Measurements from ENCODE around the gene CSRP1. TPM values are rescaled to one million over a fixed set of nuclear protein-coding genes. Genes with fewer than 3 reads are reported as not detected.

Gene CSRP1
- total and polyA plus RNA-seq, 9 of the 15 experiments (the other 6 are each of a cell fraction or from before 2014, with no cell fraction given), result 6.8 to 39.4 (median 23.7) TPM

- TF ChIP-seq ATF6 (CRISPR knock-in tag; IDR thresholded peaks at IDR 0.05), result no peak
- TF ChIP-seq ZBTB8A (IDR thresholded peaks at IDR 0.05; ENCODE audit: partially characterized antibody), result no peak
- TF ChIP-seq SMARCA5 (IDR thresholded peaks at IDR 0.05), result no peak
- TF ChIP-seq ZNF354B (CRISPR knock-in tag; IDR thresholded peaks at IDR 0.05), result no peak
- TF ChIP-seq DPF2 (IDR thresholded peaks at IDR 0.05), result no peak
- no peak for TF ChIP-seq NCOA4 (IDR thresholded peaks at IDR 0.05; ENCODE audit: partially characterized antibody)
- TF ChIP-seq NUFIP1 (IDR thresholded peaks at IDR 0.05; ENCODE audit: partially characterized antibody), result no peak
- no peak for TF ChIP-seq ZNF280B (CRISPR knock-in tag; IDR thresholded peaks at IDR 0.05)
- TF ChIP-seq NCOA6 (IDR thresholded peaks at IDR 0.05), result no peak
- no peak for TF ChIP-seq ZFP30 (CRISPR knock-in tag; IDR thresholded peaks at IDR 0.05; ENCODE audit: borderline replicate concordance)
- TF ChIP-seq ARID1B (IDR thresholded peaks at IDR 0.05), result no peak
- TF ChIP-seq MTA3 (IDR thresholded peaks at IDR 0.05; ENCODE audit: borderline replicate concordance), result 0 out of 2 replicates have a peak, but pooled peaks have one; percentile 52
- TF ChIP-seq ZC3H8 (IDR thresholded peaks at IDR 0.05), result no peak
- TF ChIP-seq ZNF318 (IDR thresholded peaks at IDR 0.05; ENCODE audit: borderline replicate concordance in 1 of 2, low read depth in 1 of 2), result no peak
- TF ChIP-seq SRSF3 (IDR thresholded peaks at IDR 0.05; ENCODE audit: insufficient read depth, low read length), result no peak
- TF ChIP-seq ZEB2 (IDR thresholded peaks at IDR 0.05), result peak; percentile 36; the same call in 1 of the 2 replicates
Measured at GRCh38 chr1:201530741-201531531, 24.0 kb upstream of the CSRP1 start (continued).
